ENCODE data around the gene ZNF165. TPM values are rescaled to one million over a fixed set of nuclear protein-coding genes. Genes with fewer than 3 reads are reported as not detected.

Gene ZNF165
- total and polyA plus RNA-seq, 2 donors (not counting 1 experiment from before 2014, with no cell fraction given) = 0.23 to 0.33 TPM

GRCh38 chr6:28115799-28116198 lies 35.4 kb downstream of the ZNF165 start:
- no peak overlapping the region for H3K27ac ChIP-seq (ENCODE audit: insufficient read depth, low read length)
- no peak for DNase-seq (ENCODE audit: low read depth in 2 of 2)
- no peak overlapping the region for H2AFZ ChIP-seq (ENCODE audit: low read length)
- no peaks in the 10 kb centered on the region for H3K79me2 ChIP-seq (ENCODE audit: control insufficient read depth, insufficient read depth, low read length)
- no peak overlapping the region for H3K4me2 ChIP-seq (ENCODE audit: extremely low read depth, insufficient read depth, low read length)
- no peaks in the 10 kb centered on the region for H3K27me3 ChIP-seq (ENCODE audit: control insufficient read depth, insufficient read depth, low read length)
- H3K4me3 ChIP-seq (replicated peaks in 1 of 4; ENCODE audit: control extremely low read depth in 1 of 4, insufficient read depth in 1 of 4, low read depth in 3 of 4, low read length in 4 of 4) = no peak overlapping the region
- H4K20me1 ChIP-seq (ENCODE audit: control insufficient read depth, extremely low read depth, insufficient read depth, low read length) = no peaks in the 10 kb centered on the region
- H3K9ac ChIP-seq (ENCODE audit: insufficient read depth, low read length) = no peak overlapping the region
- no peaks in the 10 kb centered on the region for H3K9me3 ChIP-seq (ENCODE audit: control insufficient read depth, insufficient read depth, low read depth, low read length)
- no peak for TF ChIP-seq CTCF (conservative IDR thresholded peaks at IDR 0.05 in 1 of 2, IDR thresholded peaks at IDR 0.05 in 1 of 2; ENCODE audit: low read depth in 1 of 2, low read length in 2 of 2)
- no peak for TF ChIP-seq EZH2 (IDR thresholded peaks at IDR 0.05; ENCODE audit: low read length, missing control alignments)
- H3K4me1 ChIP-seq (ENCODE audit: control insufficient read depth, extremely low read depth, insufficient read depth, low read length) = no peaks in the 10 kb centered on the region
- H3K36me3 ChIP-seq (ENCODE audit: control insufficient read depth, insufficient read depth, low read length) = peaks cover 3% of the 10 kb centered on the region

GRCh38 chr6:28117386-28118050 lies 37.1 kb downstream of the ZNF165 start:
- H4K20me1 ChIP-seq (ENCODE audit: control insufficient read depth, extremely low read depth, insufficient read depth, low read length) = no peaks in the 10 kb centered on the region
- TF ChIP-seq EZH2 (IDR thresholded peaks at IDR 0.05; ENCODE audit: low read length, missing control alignments) (no peak), CTCF (conservative IDR thresholded peaks at IDR 0.05 in 1 of 2, IDR thresholded peaks at IDR 0.05 in 1 of 2; ENCODE audit: low read depth in 1 of 2, low read length in 2 of 2) (no peak)
- no peak overlapping the region for H3K9ac ChIP-seq (ENCODE audit: insufficient read depth, low read length)
- no peaks in the 10 kb centered on the region for H3K27me3 ChIP-seq (ENCODE audit: control insufficient read depth, insufficient read depth, low read length)
- no peaks in the 10 kb centered on the region for H3K4me1 ChIP-seq (ENCODE audit: control insufficient read depth, extremely low read depth, insufficient read depth, low read length)
- no peak for DNase-seq (ENCODE audit: low read depth in 2 of 2)
- H3K27ac ChIP-seq (ENCODE audit: insufficient read depth, low read length) = no peak overlapping the region
- peaks cover 3% of the 10 kb centered on the region for H3K36me3 ChIP-seq (ENCODE audit: control insufficient read depth, insufficient read depth, low read length)
- no peak overlapping the region for H3K4me3 ChIP-seq (replicated peaks in 1 of 4; ENCODE audit: control extremely low read depth in 1 of 4, insufficient read depth in 1 of 4, low read depth in 3 of 4, low read length in 4 of 4)
- no peak overlapping the region for H2AFZ ChIP-seq (ENCODE audit: low read length)
- H3K4me2 ChIP-seq (ENCODE audit: extremely low read depth, insufficient read depth, low read length) = no peak overlapping the region
- H3K79me2 ChIP-seq (ENCODE audit: control insufficient read depth, insufficient read depth, low read length) = no peaks in the 10 kb centered on the region
- H3K9me3 ChIP-seq (ENCODE audit: control insufficient read depth, insufficient read depth, low read depth, low read length) = no peaks in the 10 kb centered on the region

GRCh38 chr6:28118217-28118616 lies 37.8 kb downstream of the ZNF165 start:
- peaks cover 3% of the 10 kb centered on the region for H3K36me3 ChIP-seq (ENCODE audit: control insufficient read depth, insufficient read depth, low read length)
- no peaks in the 10 kb centered on the region for H3K79me2 ChIP-seq (ENCODE audit: control insufficient read depth, insufficient read depth, low read length)
- no peaks in the 10 kb centered on the region for H3K27me3 ChIP-seq (ENCODE audit: control insufficient read depth, insufficient read depth, low read length)

More at GRCh38 chr6:28118217-28118616, 37.8 kb downstream of the ZNF165 start:
- Histone ChIP-seq H3K27ac (ENCODE audit: insufficient read depth, low read length) (no peak overlapping the region), H2AFZ (ENCODE audit: low read length) (no peak overlapping the region), H3K4me3 (replicated peaks in 1 of 4; ENCODE audit: control extremely low read depth in 1 of 4, insufficient read depth in 1 of 4, low read depth in 3 of 4, low read length in 4 of 4) (no peak overlapping the region), H3K9me3 (ENCODE audit: control insufficient read depth, insufficient read depth, low read depth, low read length) (no peaks in the 10 kb centered on the region), H3K4me2 (ENCODE audit: extremely low read depth, insufficient read depth, low read length) (no peak overlapping the region), H3K9ac (ENCODE audit: insufficient read depth, low read length) (no peak overlapping the region), H3K4me1 (ENCODE audit: control insufficient read depth, extremely low read depth, insufficient read depth, low read length) (no peaks in the 10 kb centered on the region), H4K20me1 (ENCODE audit: control insufficient read depth, extremely low read depth, insufficient read depth, low read length) (no peaks in the 10 kb centered on the region)
- no peak for DNase-seq (ENCODE audit: low read depth in 2 of 2)
- TF ChIP-seq CTCF (conservative IDR thresholded peaks at IDR 0.05 in 1 of 2, IDR thresholded peaks at IDR 0.05 in 1 of 2; ENCODE audit: low read depth in 1 of 2, low read length in 2 of 2) (no peak), EZH2 (IDR thresholded peaks at IDR 0.05; ENCODE audit: low read length, missing control alignments) (no peak)

All from fibroblast of lung (primary cell).